Natural killer cell (primary cell): ENCODE measurements around the gene GNAT3. TPM values are rescaled to one million over a fixed set of nuclear protein-coding genes. Genes with fewer than 3 reads are reported as not detected.

Source experiments
- ATAC-seq, 3 donors: fragments of 150-1000 bp in 2 of 3; fragments of 200-7000 bp in 1 of 3; cut with Tn5 transposase; 1 replicate in 1 of 3; 2 replicates in 2 of 3; pipeline ENCODE4 v1.10.0; 2021; ENCODE audit warnings: mild to moderate bottlenecking in 2 of 3, moderate library complexity in 2 of 3
- DNase-seq, 2 donors: peaks; one replicate each; pipeline versions ENCODE4 v3.0.0 to v3.0.0-alpha.2; 2013 to 2021; ENCODE audit warnings: mixed read lengths in 1 of 2
- H3K27ac ChIP-seq: one replicate; pipeline ENCODE4 v1.5.1; 2013; ENCODE audit warnings: mild to moderate bottlenecking, low read length
- H3K27me3 ChIP-seq: one replicate; pipeline ENCODE4 v1.6.1; 2013; ENCODE audit warnings: low read length; ENCODE audit not compliant: control insufficient read depth, insufficient read depth
- H3K36me3 ChIP-seq: one replicate; pipeline ENCODE4 v1.6.1; 2013; ENCODE audit warnings: low read length; ENCODE audit not compliant: control insufficient read depth, insufficient read depth
- H3K4me1 ChIP-seq: one replicate; pipeline ENCODE4 v1.6.1; 2013; ENCODE audit warnings: low read length; ENCODE audit not compliant: control insufficient read depth, insufficient read depth
- H3K4me3 ChIP-seq: one replicate; pipeline ENCODE4 v1.5.1; 2013; ENCODE audit warnings: low read length
- H3K9me3 ChIP-seq: one replicate; pipeline ENCODE4 v1.6.1; 2013; ENCODE audit warnings: low read length; ENCODE audit not compliant: control insufficient read depth, insufficient read depth
- H3K27ac Mint-ChIP-seq, 2 donors: one replicate each; pipeline ENCODE4 v1.8.0; 2022; ENCODE audit warnings: mild to moderate bottlenecking in 2 of 2, mixed read lengths in 2 of 2, moderate library complexity in 1 of 2
- H3K27me3 Mint-ChIP-seq, 2 donors: one replicate each; pipeline ENCODE4 v1.8.0; 2022; ENCODE audit warnings: low read depth in 2 of 2, mixed read lengths in 2 of 2
- H3K36me3 Mint-ChIP-seq: one replicate; pipeline ENCODE4 v1.8.0; 2022; ENCODE audit warnings: mixed read lengths
- H3K4me1 Mint-ChIP-seq, 2 donors: one replicate each; pipeline ENCODE4 v1.8.0; 2022; ENCODE audit warnings: mixed read lengths in 2 of 2
- H3K4me3 Mint-ChIP-seq: one replicate; pipeline ENCODE4 v1.8.0; 2022; ENCODE audit warnings: mild to moderate bottlenecking, moderate library complexity, mixed read lengths
- H3K9me3 Mint-ChIP-seq, 2 donors: one replicate each; pipeline ENCODE4 v1.8.0; 2022; ENCODE audit warnings: mixed read lengths in 2 of 2
- CTCF ChIP-seq: fragments of 200-600 bp; IDR thresholded peaks from one replicate; pipeline ENCODE4 v1.8.0; 2022; ENCODE audit warnings: antibody characterized with exemption
- WGBS: methylation state at CpG from one replicate; pipeline ENCODE4 v1.1.7; 2013; ENCODE audit warnings: missing lambda C conversion rate; ENCODE audit not compliant: insufficient coverage; 5-methylcytosine and 5-hydroxymethylcytosine counted together
- intact Hi-C: fragments of 100-400 bp; cut with micrococcal nuclease; formaldehyde crosslinking; loops from one replicate; pipeline ENCODE4 v1.14.2; 2022
- total RNA-seq, 4 donors: library from RNA; stranded (reverse); fragments of 120-200 nt in 1 of 4; gene quantifications; one replicate each; pipeline versions ENCODE4 v1.2.3 to v1.2.4, GENCODE V29; 2013 to 2022

GNAT3 gene
- total RNA-seq, 3 donors from 2014 or later (not counting 1 experiment from before 2014, with no cell fraction given) = not detected

- peaks cover 7% of the 10 kb centered on the region for H3K36me3 Mint-ChIP-seq
- intact Hi-C loops = no loop called here
- peaks cover 9 to 10% of the 10 kb centered on the region in 2 donors for H3K9me3 Mint-ChIP-seq
- H3K27me3 ChIP-seq = no peaks in the 10 kb centered on the region
- no peaks in the 10 kb centered on the region for H3K36me3 ChIP-seq
- WGBS = 100% methylated on average over 1 of the region's 1 CpG
- no peak overlapping the region for H3K4me3 ChIP-seq
- ATAC-seq = no peak
- no peaks in the 10 kb centered on the region for H3K4me1 Mint-ChIP-seq
- TF ChIP-seq CTCF = no peak
- DNase-seq = no peak
- H3K27ac ChIP-seq = no peak overlapping the region
- H3K9me3 ChIP-seq = no peaks in the 10 kb centered on the region
- H3K27ac Mint-ChIP-seq = no peak overlapping the region
- no peaks in the 10 kb centered on the region for H3K4me1 ChIP-seq
- no peak overlapping the region for H3K4me3 Mint-ChIP-seq
- peaks cover 0 to 2% of the 10 kb centered on the region in 2 donors for H3K27me3 Mint-ChIP-seq
Observed at GRCh38 chr7:80493121-80493849, 18.6 kb downstream of the GNAT3 start.

GRCh38 chr7:80491462-80491861 is 20.4 kb downstream of the GNAT3 start:
- H3K9me3 ChIP-seq = no peaks in the 10 kb centered on the region
- no peak for TF ChIP-seq CTCF
- H3K27me3 Mint-ChIP-seq = peaks cover 0 to 2% of the 10 kb centered on the region in 2 donors
- no peak for DNase-seq
- no peak overlapping the region for H3K27ac ChIP-seq
- H3K9me3 Mint-ChIP-seq = peaks cover 9 to 10% of the 10 kb centered on the region in 2 donors
- peaks cover 7% of the 10 kb centered on the region for H3K36me3 Mint-ChIP-seq
- H3K27ac Mint-ChIP-seq = no peak overlapping the region
- H3K4me3 ChIP-seq = no peak overlapping the region
- H3K4me1 ChIP-seq = no peaks in the 10 kb centered on the region
- 90% methylated on average over 4 of the region's 4 CpGs for whole genome bisulfite sequencing
- no peak for ATAC-seq
- H3K27me3 ChIP-seq = no peaks in the 10 kb centered on the region
- intact Hi-C loops = no loop called here
- no peaks in the 10 kb centered on the region for H3K4me1 Mint-ChIP-seq
- H3K4me3 Mint-ChIP-seq = no peak overlapping the region
- no peaks in the 10 kb centered on the region for H3K36me3 ChIP-seq

- H3K4me1 Mint-ChIP-seq = no peaks in the 10 kb centered on the region
- Histone ChIP-seq H3K4me3 (no peak overlapping the region), H3K4me1 (no peaks in the 10 kb centered on the region), H3K27ac (no peak overlapping the region), H3K9me3 (no peaks in the 10 kb centered on the region), H3K27me3 (no peaks in the 10 kb centered on the region), H3K36me3 (no peaks in the 10 kb centered on the region)
- intact Hi-C loops = no loop called here
- DNase-seq (no peak), ATAC-seq (no peak)
- WGBS = 88% methylated on average over 4 of the region's 5 CpGs
- TF ChIP-seq CTCF = no peak
- H3K27me3 Mint-ChIP-seq = peaks cover 0 to 2% of the 10 kb centered on the region in 2 donors
- H3K9me3 Mint-ChIP-seq = peaks cover 6 to 10% of the 10 kb centered on the region in 2 donors
- H3K4me3 Mint-ChIP-seq = no peak overlapping the region
- H3K27ac Mint-ChIP-seq = no peak overlapping the region
- peaks cover 4% of the 10 kb centered on the region for H3K36me3 Mint-ChIP-seq
Observed at GRCh38 chr7:80488851-80489370, 23.0 kb downstream of the GNAT3 start.

- TF ChIP-seq CTCF = no peak
- Histone ChIP-seq H3K4me3 (no peak overlapping the region), H3K36me3 (no peaks in the 10 kb centered on the region), H3K27ac (no peak overlapping the region), H3K4me1 (no peaks in the 10 kb centered on the region), H3K9me3 (no peaks in the 10 kb centered on the region), H3K27me3 (no peaks in the 10 kb centered on the region)
- ATAC-seq = no peak
- Mint-ChIP-seq H3K36me3 (no peaks in the 10 kb centered on the region), H3K27me3 (no peaks in the 10 kb centered on the region), H3K9me3 (peaks cover 6 to 11% of the 10 kb centered on the region in 2 donors), H3K4me3 (no peak overlapping the region), H3K27ac (no peak overlapping the region), H3K4me1 (no peaks in the 10 kb centered on the region)
- intact Hi-C loops = no loop called here
- no peak for DNase-seq
Observed at GRCh38 chr7:80488406-80488805, 23.5 kb downstream of the GNAT3 start.
